Neural cell (in vitro differentiated cells): Measurements from ENCODE around the gene GNAQ. TPM values are rescaled to one million over a fixed set of nuclear protein-coding genes. Genes with fewer than 3 reads are reported as not detected.

ENCODE experiments used
- H2AFZ ChIP-seq: fragments of 200-600, 300-800 bp; sonication (generic), shearing (Covaris generic); 2 replicates; pipeline ENCODE4 v1.6.0; 2014; ENCODE audit warnings: low read depth, mild to moderate bottlenecking, antibody characterized with exemption, low read length, moderate library complexity
- H3F3A ChIP-seq: fragments of 200-600 bp; shearing (Covaris generic); 2 replicates; pipeline ENCODE4 v1.6.1; 2016; ENCODE audit warnings: mild to moderate bottlenecking, moderate library complexity, mixed read lengths, antibody characterized with exemption, low read length; ENCODE audit not compliant: insufficient read depth, poor library complexity, severe bottlenecking
- H3K27ac ChIP-seq: fragments of 200-600, 300-800 bp; sonication (generic), shearing (Covaris generic); 2 replicates; pipeline ENCODE4 v1.5.1; 2014; ENCODE audit warnings: mild to moderate bottlenecking, low read length, moderate library complexity
- H3K27me3 ChIP-seq: fragments of 300-800, 200-600 bp; sonication (generic), shearing (Covaris generic); 2 replicates; pipeline ENCODE4 v1.6.0; 2014; ENCODE audit warnings: mild to moderate bottlenecking, low read depth, low read length, moderate library complexity; ENCODE audit not compliant: insufficient read depth
- H3K36me3 ChIP-seq: fragments of 300-800, 200-600 bp; sonication (generic), shearing (Covaris generic); 2 replicates; pipeline ENCODE4 v1.5.1; 2014; ENCODE audit warnings: mild to moderate bottlenecking, antibody characterized with exemption, low read length, moderate library complexity; ENCODE audit not compliant: insufficient read depth
- H3K4me2 ChIP-seq: fragments of 300-800, 200-600 bp; sonication (generic), shearing (Covaris generic); 2 replicates; pipeline ENCODE4 v1.6.0; 2014; ENCODE audit warnings: mild to moderate bottlenecking, low read length
- H3K4me3 ChIP-seq: fragments of 300-800, 200-600 bp; sonication (generic), shearing (Covaris generic); 2 replicates; pipeline ENCODE4 v1.5.1; 2014; ENCODE audit warnings: mild to moderate bottlenecking, low read length, moderate library complexity
- H3K79me2 ChIP-seq: fragments of 200-600 bp; shearing (Covaris generic); replicated peaks from 2 replicates; pipeline ENCODE4 v1.6.0; 2014; ENCODE audit warnings: mild to moderate bottlenecking, low read length, moderate library complexity; ENCODE audit not compliant: insufficient read depth
- H3K9ac ChIP-seq: fragments of 300-800, 200-600 bp; sonication (generic), shearing (Covaris generic); 2 replicates; pipeline ENCODE4 v1.6.1; 2016; ENCODE audit warnings: mild to moderate bottlenecking, low read length, mixed read lengths
- H3K9me2 ChIP-seq: fragments of 200-600 bp; shearing (Covaris generic); 2 replicates; pipeline ENCODE4 v1.6.1; 2016; ENCODE audit warnings: mild to moderate bottlenecking, low read length, mixed read lengths; ENCODE audit not compliant: insufficient read depth
- H3K9me3 ChIP-seq: fragments of 200-600, 300-800 bp; sonication (generic), shearing (Covaris generic); 2 replicates; pipeline ENCODE4 v1.6.1; 2016; ENCODE audit warnings: mild to moderate bottlenecking, mixed run types, low read length, moderate library complexity, mixed read lengths
- H4K20me1 ChIP-seq: fragments of 200-600 bp; shearing (Covaris generic); 2 replicates; pipeline ENCODE4 v1.6.1; 2016; ENCODE audit warnings: mild to moderate bottlenecking, mixed run types; ENCODE audit not compliant: insufficient read depth
- EP300 ChIP-seq: fragments of 450-650 bp; conservative IDR thresholded peaks from 2 replicates; pipeline ENCODE4 v1.6.1; 2014; ENCODE audit warnings: antibody characterized with exemption, mild to moderate bottlenecking, moderate library complexity; ENCODE audit not compliant: poor library complexity, severe bottlenecking
- EZH2 ChIP-seq: fragments of 200-600, 300-800 bp; shearing (Covaris generic), sonication (generic); IDR thresholded peaks from 2 replicates; pipeline ENCODE4 v1.6.1; 2014; ENCODE audit warnings: antibody characterized with exemption, low read length, borderline replicate concordance, mild to moderate bottlenecking; ENCODE audit not compliant: insufficient read depth, poor library complexity, severe bottlenecking
- MXI1 ChIP-seq: fragments of 450-650 bp; conservative IDR thresholded peaks from 2 replicates; pipeline ENCODE4 v1.6.1; 2014; ENCODE audit warnings: antibody characterized with exemption, mild to moderate bottlenecking; ENCODE audit not compliant: poor library complexity, severe bottlenecking
- POLR2AphosphoS5 ChIP-seq: IDR thresholded peaks from 2 replicates; pipeline ENCODE4 v1.6.1; 2012
- RAD21 ChIP-seq: fragments of 450-650 bp; conservative IDR thresholded peaks from 2 replicates; pipeline ENCODE4 v1.6.1; 2014; ENCODE audit warnings: antibody characterized with exemption, mild to moderate bottlenecking, moderate library complexity
- SMC3 ChIP-seq: fragments of 450-650 bp; conservative IDR thresholded peaks from 2 replicates; pipeline ENCODE4 v1.6.1; 2014; ENCODE audit warnings: antibody characterized with exemption, mild to moderate bottlenecking, moderate library complexity; ENCODE audit not compliant: poor library complexity
- TAF1 ChIP-seq: IDR thresholded peaks from 2 replicates; pipeline ENCODE4 v1.6.1; 2012; ENCODE audit warnings: low read depth
- polyA plus RNA-seq: library from polyadenylated mRNA; depleted of rRNA; stranded (reverse); fragments of >200 nt; gene quantifications from 2 replicates; pipeline ENCODE4 v1.2.3, GENCODE V29; 2014
- TF ChIP-seq, protein P1 (sequence below): fragments of 450-650 bp; IDR thresholded peaks from 2 replicates; pipeline ENCODE4 v1.5.1; 2014; ENCODE audit warnings: antibody characterized with exemption, mild to moderate bottlenecking, moderate library complexity; ENCODE audit not compliant: poor library complexity, severe bottlenecking
- TF ChIP-seq, protein P2 (sequence below): IDR thresholded peaks from 2 replicates; pipeline ENCODE4 v1.6.1; 2012; ENCODE audit warnings: borderline replicate concordance

The GNAQ gene
- polyA plus RNA-seq, 1 donor from 2014 or later: 86.7 TPM

DNA sequence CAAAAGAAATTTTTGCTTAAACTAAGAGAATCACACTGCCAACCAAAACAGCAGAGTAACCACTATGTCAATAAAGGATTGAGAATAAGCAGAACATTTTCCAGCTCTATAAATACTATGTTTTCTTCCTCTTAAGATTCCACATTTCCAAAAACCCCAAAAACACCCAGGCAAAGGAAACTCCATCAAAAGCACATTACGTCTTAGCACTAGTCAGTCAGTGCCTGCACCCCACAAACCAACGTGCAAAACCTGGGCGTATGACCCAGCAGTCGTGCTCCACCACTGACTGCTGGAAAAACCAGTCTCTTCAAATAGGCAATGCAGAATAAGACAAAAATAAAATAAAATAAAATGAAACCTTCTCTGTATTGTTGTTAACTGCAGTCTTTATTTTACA, 85.3 kb downstream of the GNAQ start:
- Histone ChIP-seq H3K27ac (no peak overlapping the region), H4K20me1 (peaks cover 7% of the 10 kb centered on the region), H3K79me2 (peaks cover 67% of the 10 kb centered on the region), H3K9ac (no peak overlapping the region), H3K36me3 (no peaks in the 10 kb centered on the region), H3K9me3 (no peaks in the 10 kb centered on the region), H2AFZ (no peak overlapping the region), H3K9me2 (no peaks in the 10 kb centered on the region), H3K4me2 (no peak overlapping the region), H3K27me3 (no peaks in the 10 kb centered on the region), H3K4me3 (no peak overlapping the region), H3F3A (peaks cover 4% of the 10 kb centered on the region)
- TF ChIP-seq, protein P1, sequence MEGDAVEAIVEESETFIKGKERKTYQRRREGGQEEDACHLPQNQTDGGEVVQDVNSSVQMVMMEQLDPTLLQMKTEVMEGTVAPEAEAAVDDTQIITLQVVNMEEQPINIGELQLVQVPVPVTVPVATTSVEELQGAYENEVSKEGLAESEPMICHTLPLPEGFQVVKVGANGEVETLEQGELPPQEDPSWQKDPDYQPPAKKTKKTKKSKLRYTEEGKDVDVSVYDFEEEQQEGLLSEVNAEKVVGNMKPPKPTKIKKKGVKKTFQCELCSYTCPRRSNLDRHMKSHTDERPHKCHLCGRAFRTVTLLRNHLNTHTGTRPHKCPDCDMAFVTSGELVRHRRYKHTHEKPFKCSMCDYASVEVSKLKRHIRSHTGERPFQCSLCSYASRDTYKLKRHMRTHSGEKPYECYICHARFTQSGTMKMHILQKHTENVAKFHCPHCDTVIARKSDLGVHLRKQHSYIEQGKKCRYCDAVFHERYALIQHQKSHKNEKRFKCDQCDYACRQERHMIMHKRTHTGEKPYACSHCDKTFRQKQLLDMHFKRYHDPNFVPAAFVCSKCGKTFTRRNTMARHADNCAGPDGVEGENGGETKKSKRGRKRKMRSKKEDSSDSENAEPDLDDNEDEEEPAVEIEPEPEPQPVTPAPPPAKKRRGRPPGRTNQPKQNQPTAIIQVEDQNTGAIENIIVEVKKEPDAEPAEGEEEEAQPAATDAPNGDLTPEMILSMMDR: no peak
- TF ChIP-seq SMC3 (no peak), MXI1 (no peak), EP300 (no peak), POLR2AphosphoS5 (no peak), EZH2 (no peak), TAF1 (no peak), RAD21 (no peak)
- TF ChIP-seq, protein P2, sequence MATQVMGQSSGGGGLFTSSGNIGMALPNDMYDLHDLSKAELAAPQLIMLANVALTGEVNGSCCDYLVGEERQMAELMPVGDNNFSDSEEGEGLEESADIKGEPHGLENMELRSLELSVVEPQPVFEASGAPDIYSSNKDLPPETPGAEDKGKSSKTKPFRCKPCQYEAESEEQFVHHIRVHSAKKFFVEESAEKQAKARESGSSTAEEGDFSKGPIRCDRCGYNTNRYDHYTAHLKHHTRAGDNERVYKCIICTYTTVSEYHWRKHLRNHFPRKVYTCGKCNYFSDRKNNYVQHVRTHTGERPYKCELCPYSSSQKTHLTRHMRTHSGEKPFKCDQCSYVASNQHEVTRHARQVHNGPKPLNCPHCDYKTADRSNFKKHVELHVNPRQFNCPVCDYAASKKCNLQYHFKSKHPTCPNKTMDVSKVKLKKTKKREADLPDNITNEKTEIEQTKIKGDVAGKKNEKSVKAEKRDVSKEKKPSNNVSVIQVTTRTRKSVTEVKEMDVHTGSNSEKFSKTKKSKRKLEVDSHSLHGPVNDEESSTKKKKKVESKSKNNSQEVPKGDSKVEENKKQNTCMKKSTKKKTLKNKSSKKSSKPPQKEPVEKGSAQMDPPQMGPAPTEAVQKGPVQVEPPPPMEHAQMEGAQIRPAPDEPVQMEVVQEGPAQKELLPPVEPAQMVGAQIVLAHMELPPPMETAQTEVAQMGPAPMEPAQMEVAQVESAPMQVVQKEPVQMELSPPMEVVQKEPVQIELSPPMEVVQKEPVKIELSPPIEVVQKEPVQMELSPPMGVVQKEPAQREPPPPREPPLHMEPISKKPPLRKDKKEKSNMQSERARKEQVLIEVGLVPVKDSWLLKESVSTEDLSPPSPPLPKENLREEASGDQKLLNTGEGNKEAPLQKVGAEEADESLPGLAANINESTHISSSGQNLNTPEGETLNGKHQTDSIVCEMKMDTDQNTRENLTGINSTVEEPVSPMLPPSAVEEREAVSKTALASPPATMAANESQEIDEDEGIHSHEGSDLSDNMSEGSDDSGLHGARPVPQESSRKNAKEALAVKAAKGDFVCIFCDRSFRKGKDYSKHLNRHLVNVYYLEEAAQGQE: no peak

DNA sequence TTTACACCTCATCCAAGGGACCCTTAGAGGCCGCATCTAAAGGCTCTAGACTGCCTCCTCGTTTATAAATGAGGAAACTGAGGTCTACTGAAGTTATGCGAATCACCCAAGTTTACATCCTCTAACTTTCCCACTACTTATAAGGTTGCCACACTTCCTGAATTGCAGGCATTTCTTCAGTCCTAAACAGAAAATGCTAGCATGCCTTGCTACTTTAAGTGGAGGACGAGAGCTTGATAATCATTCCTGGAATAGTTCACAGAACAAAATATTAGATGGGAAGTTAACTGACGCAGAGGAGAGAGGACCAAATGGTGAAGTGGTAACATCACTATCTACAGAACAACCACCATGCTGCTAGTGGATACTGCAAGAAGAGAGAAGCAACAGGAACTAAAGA, 85.8 kb downstream of the GNAQ start:
- Histone ChIP-seq H2AFZ (no peak overlapping the region), H3K9me3 (no peaks in the 10 kb centered on the region), H3K27ac (no peak overlapping the region), H3K36me3 (no peaks in the 10 kb centered on the region), H3K9me2 (no peaks in the 10 kb centered on the region), H3K4me2 (no peak overlapping the region), H3K9ac (no peak overlapping the region), H3F3A (peaks cover 4% of the 10 kb centered on the region), H3K27me3 (no peaks in the 10 kb centered on the region), H3K79me2 (peaks cover 67% of the 10 kb centered on the region), H3K4me3 (no peak overlapping the region), H4K20me1 (peaks cover 7% of the 10 kb centered on the region)
- TF ChIP-seq RAD21: no peak
- TF ChIP-seq TAF1: no peak
- no peak for TF ChIP-seq SMC3
- TF ChIP-seq, protein P2: no peak
- TF ChIP-seq, protein P1: no peak
- TF ChIP-seq EP300: no peak
- no peak for TF ChIP-seq EZH2
- no peak for TF ChIP-seq POLR2AphosphoS5
- TF ChIP-seq MXI1: no peak
